Measurements from ENCODE around the gene GPR89A. TPM values are rescaled to one million over a fixed set of nuclear protein-coding genes. Genes with fewer than 3 reads are reported as not detected.

GPR89A gene
- total and polyA plus RNA-seq, 2 donors: 21.3 to 25.2 TPM

GRCh38 chr1:145719230-145720079, 111.7 kb downstream of the GPR89A start, which contains the start of gene CD160:
TSS of gene CD160 (plus strand) at chr1:145719499. CDS start at chr1:145728328, 8,829 bp downstream.
- peaks cover 0 to 9% of the 10 kb centered on the region in 2 donors for H3K4me1 ChIP-seq (ENCODE audit: control insufficient read depth in 2 of 2, insufficient read depth in 2 of 2, low read length in 2 of 2)

More at GRCh38 chr1:145719230-145720079, 111.7 kb downstream of the GPR89A start, which contains the start of gene CD160:
- H3K9me3 ChIP-seq (ENCODE audit: control insufficient read depth in 2 of 2, insufficient read depth in 1 of 2, low read length in 1 of 2): no peaks in the 10 kb centered on the region
- H3K4me3 ChIP-seq (ENCODE audit: low read length in 2 of 2): no peak within 1 kb of the TSS
- DNase-seq (ENCODE audit: low read depth in 6 of 9, low spot score in 9 of 9): no peak
- 94% methylated on average over 12 of the region's 12 CpGs for WGBS
- H3K27ac ChIP-seq (ENCODE audit: low read depth in 1 of 2, low read length in 1 of 2): no peak within 1 kb of the TSS
- peaks cover 0 to 26% of the 10 kb centered on the region in 2 donors for H3K27me3 ChIP-seq (ENCODE audit: control insufficient read depth in 2 of 2, insufficient read depth in 1 of 2, low read length in 1 of 2)
- H3K36me3 ChIP-seq (ENCODE audit: control insufficient read depth in 2 of 2, insufficient read depth in 2 of 2, low read length in 1 of 2): no peaks in the 10 kb centered on the region

Other genes with a start within 250 kb of the GPR89A start
- 2.1 TPM for gene NBPF20, start 182.4 kb upstream of the GPR89A start, total RNA-seq
- gene NBPF20, start 182.4 kb upstream of the GPR89A start, polyA plus RNA-seq: 1.6 TPM
- gene PDZK1, start 99.4 kb downstream of the GPR89A start, total RNA-seq: 0.90 TPM
- gene PDZK1, start 99.4 kb downstream of the GPR89A start, polyA plus RNA-seq: 1.5 TPM
- gene CD160, start 111.5 kb downstream of the GPR89A start, total RNA-seq: 0.76 TPM
- 0.25 TPM for gene CD160, start 111.5 kb downstream of the GPR89A start, polyA plus RNA-seq
- gene RNF115, start 216.1 kb downstream of the GPR89A start, total RNA-seq: 8.8 TPM
- gene RNF115, start 216.1 kb downstream of the GPR89A start, polyA plus RNA-seq: 12.3 TPM
- gene POLR3C, start 216.2 kb downstream of the GPR89A start, total RNA-seq: 26.7 TPM
- gene POLR3C, start 216.2 kb downstream of the GPR89A start, polyA plus RNA-seq: 17.2 TPM
- gene NUDT17, start 237.6 kb downstream of the GPR89A start, total RNA-seq: 3.7 TPM
- gene NUDT17, start 237.6 kb downstream of the GPR89A start, polyA plus RNA-seq: 6.0 TPM